Memory B cell (primary cell): ENCODE results near the gene MYOT.

ENCODE experiments used
- ATAC-seq: fragments of 150-1000 bp; cut with Tn5 transposase; 2 replicates; pipeline ENCODE4 v1.10.0; 2021; ENCODE audit warnings: low read depth, mild to moderate bottlenecking, moderate library complexity
- DNase-seq, 2 donors: peaks; one replicate each; pipeline ENCODE4 v3.0.0; 2022; ENCODE audit warnings: low spot score in 2 of 2
- H3K27ac Mint-ChIP-seq: one replicate; pipeline ENCODE4 v1.8.0; 2022; ENCODE audit warnings: mild to moderate bottlenecking, moderate library complexity, mixed read lengths
- H3K27me3 Mint-ChIP-seq: one replicate; pipeline ENCODE4 v1.8.0; 2022; ENCODE audit warnings: mixed read lengths
- H3K36me3 Mint-ChIP-seq: one replicate; pipeline ENCODE4 v1.8.0; 2022; ENCODE audit warnings: mild to moderate bottlenecking, mixed read lengths
- H3K4me1 Mint-ChIP-seq: one replicate; pipeline ENCODE4 v1.8.0; 2022; ENCODE audit warnings: mixed read lengths
- H3K4me3 Mint-ChIP-seq: one replicate; pipeline ENCODE4 v1.8.0; 2022; ENCODE audit warnings: mild to moderate bottlenecking, moderate library complexity, mixed read lengths
- H3K9me3 Mint-ChIP-seq: one replicate; pipeline ENCODE4 v1.8.0; 2022; ENCODE audit warnings: mixed read lengths

MYOT gene, protein sequence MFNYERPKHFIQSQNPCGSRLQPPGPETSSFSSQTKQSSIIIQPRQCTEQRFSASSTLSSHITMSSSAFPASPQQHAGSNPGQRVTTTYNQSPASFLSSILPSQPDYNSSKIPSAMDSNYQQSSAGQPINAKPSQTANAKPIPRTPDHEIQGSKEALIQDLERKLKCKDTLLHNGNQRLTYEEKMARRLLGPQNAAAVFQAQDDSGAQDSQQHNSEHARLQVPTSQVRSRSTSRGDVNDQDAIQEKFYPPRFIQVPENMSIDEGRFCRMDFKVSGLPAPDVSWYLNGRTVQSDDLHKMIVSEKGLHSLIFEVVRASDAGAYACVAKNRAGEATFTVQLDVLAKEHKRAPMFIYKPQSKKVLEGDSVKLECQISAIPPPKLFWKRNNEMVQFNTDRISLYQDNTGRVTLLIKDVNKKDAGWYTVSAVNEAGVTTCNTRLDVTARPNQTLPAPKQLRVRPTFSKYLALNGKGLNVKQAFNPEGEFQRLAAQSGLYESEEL

DNA sequence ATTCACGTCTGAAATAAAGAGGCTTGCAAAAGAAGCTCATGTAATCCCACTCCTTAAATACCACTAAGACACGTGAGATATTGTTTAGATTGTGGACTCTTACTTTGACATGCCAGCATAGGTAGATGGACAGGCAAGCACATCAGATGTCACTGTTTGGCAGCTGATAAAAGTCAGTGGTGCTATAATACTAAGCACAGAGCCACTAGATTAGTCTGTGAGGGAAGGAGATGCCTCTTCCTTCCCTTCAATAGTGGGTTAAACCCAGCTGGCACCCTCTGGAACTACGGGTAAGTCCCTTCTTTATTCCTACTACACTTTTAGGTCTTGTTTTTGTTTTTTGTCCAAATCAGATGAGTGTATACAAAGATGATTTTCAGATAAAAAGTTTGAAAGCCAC is at the start of gene MYOT:
Gene MYOT (plus strand): TSS at position 197 of the 400 bp plus-strand sequence. CDS start 2,792 bp downstream, outside the sequence.
- ATAC-seq (no peak), DNase-seq (no peak)
- H3K36me3 Mint-ChIP-seq: no peaks in the 10 kb centered on the region
- no peaks in the 10 kb centered on the region for H3K9me3 Mint-ChIP-seq
- H3K4me3 Mint-ChIP-seq: no peak within 1 kb of the TSS
- peaks cover 3% of the 10 kb centered on the region for H3K4me1 Mint-ChIP-seq
- H3K27ac Mint-ChIP-seq: no peak within 1 kb of the TSS
- no peaks in the 10 kb centered on the region for H3K27me3 Mint-ChIP-seq

DNA sequence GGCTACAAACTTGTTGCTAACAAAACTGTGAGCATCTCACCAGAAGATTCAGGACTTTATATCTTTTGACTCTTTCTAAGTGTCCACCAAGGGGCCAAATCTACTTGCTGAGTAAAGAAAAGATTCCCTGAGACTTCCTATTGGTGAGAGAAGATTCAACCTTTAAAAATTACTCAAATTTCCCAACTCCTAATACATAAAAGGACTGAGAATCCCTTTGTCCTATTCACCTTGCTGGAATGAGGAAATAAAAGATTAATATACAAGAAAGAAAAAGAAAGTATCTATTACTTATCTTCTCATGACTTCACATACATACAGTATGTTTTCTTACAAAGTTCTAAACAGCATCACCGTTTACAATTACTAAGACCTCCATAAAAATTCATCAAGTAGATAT is 47.9 kb upstream of the MYOT start:
- Mint-ChIP-seq H3K9me3 (no peaks in the 10 kb centered on the region), H3K27me3 (no peaks in the 10 kb centered on the region), H3K4me3 (no peak overlapping the region), H3K4me1 (no peaks in the 10 kb centered on the region), H3K36me3 (peaks cover 2% of the 10 kb centered on the region), H3K27ac (no peak overlapping the region)
- no peak for DNase-seq
- ATAC-seq: no peak

DNA sequence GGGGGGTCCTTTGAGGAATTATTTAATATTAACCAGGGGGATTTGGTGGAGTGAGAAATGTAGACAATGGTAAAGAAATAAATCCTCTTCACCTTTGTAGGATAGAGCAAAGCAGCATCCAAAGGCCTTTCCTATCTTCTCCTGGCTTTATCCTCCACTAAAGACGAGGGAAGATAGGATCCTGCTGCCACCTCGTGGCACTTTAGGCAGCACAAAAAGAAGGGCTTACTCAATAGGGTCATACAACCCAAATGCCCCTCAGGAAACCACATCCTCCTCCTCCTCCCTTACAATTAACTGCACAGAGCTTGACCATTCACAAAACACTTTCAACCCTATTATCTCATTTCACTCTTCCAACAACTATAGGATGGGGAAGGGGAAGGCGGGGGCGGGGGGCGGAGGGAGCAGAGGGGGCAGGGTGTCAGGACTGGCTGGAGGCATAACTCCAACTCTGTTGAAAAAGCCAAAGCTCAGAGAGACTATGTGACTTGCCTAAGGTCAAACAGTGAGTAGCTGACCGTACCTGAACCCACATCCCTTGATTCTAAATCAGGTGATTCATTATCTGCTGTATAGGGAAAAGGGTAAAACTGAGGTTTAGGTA is 45.4 kb upstream of the MYOT start:
- Mint-ChIP-seq H3K36me3 (peaks cover 13% of the 10 kb centered on the region), H3K27ac (no peak overlapping the region), H3K4me3 (no peak overlapping the region), H3K4me1 (no peaks in the 10 kb centered on the region), H3K27me3 (no peaks in the 10 kb centered on the region), H3K9me3 (peaks cover 8% of the 10 kb centered on the region)
- DNase-seq (no peak), ATAC-seq (no peak)

DNA sequence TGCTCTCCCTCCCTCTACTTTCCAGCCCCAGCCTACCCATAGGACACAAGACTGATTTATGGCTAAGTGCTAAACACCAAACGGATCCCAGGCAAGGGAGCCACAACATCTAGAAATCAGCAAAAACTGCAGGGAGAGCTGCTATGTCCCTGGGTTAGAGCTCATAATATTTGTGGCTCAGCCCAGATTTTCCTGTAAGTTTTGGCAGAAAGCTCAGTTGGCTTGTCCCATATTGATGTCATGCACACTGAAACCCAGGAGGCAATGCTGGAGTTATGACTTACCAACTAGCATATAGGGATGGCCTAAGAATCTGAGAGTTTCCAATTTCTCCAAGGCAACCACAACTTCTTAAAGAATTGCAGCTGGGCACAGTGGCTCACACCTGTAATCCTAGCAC is 44.7 kb upstream of the MYOT start:
- ATAC-seq: no peak
- H3K36me3 Mint-ChIP-seq: peaks cover 12% of the 10 kb centered on the region
- H3K4me1 Mint-ChIP-seq: no peaks in the 10 kb centered on the region
- no peak for DNase-seq
- H3K27me3 Mint-ChIP-seq: no peaks in the 10 kb centered on the region
- H3K9me3 Mint-ChIP-seq: peaks cover 8% of the 10 kb centered on the region
- no peak overlapping the region for H3K4me3 Mint-ChIP-seq
- H3K27ac Mint-ChIP-seq: no peak overlapping the region

DNA sequence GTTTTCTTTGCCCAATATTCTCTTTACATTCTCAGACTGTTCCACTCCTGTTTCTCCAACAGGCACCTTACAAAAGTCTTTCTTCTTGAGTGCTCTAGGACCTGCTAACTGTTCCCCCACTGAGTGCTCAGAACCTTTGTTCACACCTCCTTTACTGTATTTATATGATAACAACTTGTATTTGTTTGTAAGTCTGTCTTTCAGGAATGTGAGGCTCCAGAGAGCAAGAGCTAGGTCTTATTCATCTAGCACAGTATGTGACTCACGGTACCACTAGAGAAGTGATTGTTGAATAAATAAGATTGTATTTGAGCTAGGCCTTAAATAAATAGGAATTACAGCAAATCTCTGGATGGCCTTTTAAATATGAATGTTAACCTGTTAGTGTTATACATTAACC is 42.5 kb upstream of the MYOT start:
- H3K9me3 Mint-ChIP-seq: peaks cover 8% of the 10 kb centered on the region
- no peaks in the 10 kb centered on the region for H3K27me3 Mint-ChIP-seq
- H3K4me1 Mint-ChIP-seq: no peaks in the 10 kb centered on the region
- no peak for ATAC-seq
- H3K36me3 Mint-ChIP-seq: peaks cover 12% of the 10 kb centered on the region
- DNase-seq: no peak
- no peak overlapping the region for H3K4me3 Mint-ChIP-seq
- H3K27ac Mint-ChIP-seq: no peak overlapping the region

DNA sequence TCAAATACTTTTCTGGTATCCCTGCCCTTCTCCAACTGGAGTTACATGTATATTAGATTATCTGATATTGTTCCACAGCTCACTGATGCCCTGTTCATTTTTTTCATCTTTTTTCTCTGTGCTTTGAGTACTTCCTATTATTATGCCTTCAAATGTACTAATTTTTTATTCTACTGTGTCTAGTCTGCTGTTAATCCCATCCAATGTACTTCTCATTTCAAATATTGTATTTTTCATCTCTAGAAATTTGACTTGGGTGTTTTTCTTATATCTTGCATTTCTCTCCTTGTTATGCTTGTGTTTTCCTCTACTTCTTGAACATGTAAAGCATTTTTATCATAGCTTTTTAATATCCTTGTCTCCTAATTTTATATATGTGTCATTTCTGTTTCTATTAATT is 41.6 kb upstream of the MYOT start:
- Mint-ChIP-seq H3K36me3 (peaks cover 12% of the 10 kb centered on the region), H3K4me1 (no peaks in the 10 kb centered on the region), H3K27ac (no peak overlapping the region), H3K4me3 (no peak overlapping the region), H3K27me3 (no peaks in the 10 kb centered on the region), H3K9me3 (peaks cover 8% of the 10 kb centered on the region)
- ATAC-seq (no peak), DNase-seq (no peak)

DNA sequence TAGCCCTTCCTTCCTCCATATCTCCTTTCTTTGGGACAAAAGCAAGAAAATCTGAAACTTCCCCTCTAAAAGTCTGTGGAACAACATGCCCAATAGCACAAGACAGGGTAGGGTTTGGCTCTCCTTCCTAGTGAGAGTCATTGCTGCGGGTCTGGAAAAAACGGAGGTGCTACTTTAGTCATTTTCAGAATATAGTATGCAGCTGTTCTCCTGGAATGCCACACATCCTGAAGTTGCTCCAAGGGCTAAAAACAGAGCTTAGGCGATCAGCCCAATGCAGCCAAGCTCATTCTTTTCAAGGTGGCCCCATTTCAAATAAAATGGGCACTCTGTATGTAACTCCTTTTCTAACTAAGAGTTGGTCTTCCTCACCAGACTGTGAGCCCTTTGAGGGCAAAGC is 39.5 kb upstream of the MYOT start:
- no peak for ATAC-seq
- peaks cover 12% of the 10 kb centered on the region for H3K36me3 Mint-ChIP-seq
- peaks cover 8% of the 10 kb centered on the region for H3K9me3 Mint-ChIP-seq
- no peaks in the 10 kb centered on the region for H3K27me3 Mint-ChIP-seq
- H3K4me3 Mint-ChIP-seq: no peak overlapping the region
- no peak for DNase-seq
- no peak overlapping the region for H3K27ac Mint-ChIP-seq
- no peaks in the 10 kb centered on the region for H3K4me1 Mint-ChIP-seq

DNA sequence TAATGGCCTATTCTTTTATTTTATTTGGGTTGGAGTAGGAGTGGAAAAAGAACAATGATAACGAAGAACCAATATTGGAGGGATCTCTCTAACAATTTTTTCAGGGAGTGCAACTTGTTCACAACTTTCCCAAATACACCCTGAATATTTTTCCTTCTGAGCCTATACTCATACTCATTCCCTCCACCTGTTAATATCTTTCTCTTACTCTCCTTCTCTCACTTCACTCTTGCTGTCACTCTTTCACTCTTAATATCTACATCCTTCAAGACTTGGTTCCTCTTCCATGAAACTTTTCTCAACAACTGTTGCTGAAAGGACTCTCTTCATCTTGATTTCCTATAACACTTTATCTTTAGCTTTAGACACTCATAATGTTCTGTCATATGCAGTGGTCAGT is 39.0 kb upstream of the MYOT start:
- no peak for DNase-seq
- no peak for ATAC-seq
- peaks cover 12% of the 10 kb centered on the region for H3K36me3 Mint-ChIP-seq
- no peaks in the 10 kb centered on the region for H3K27me3 Mint-ChIP-seq
- no peak overlapping the region for H3K27ac Mint-ChIP-seq
- peaks cover 8% of the 10 kb centered on the region for H3K9me3 Mint-ChIP-seq
- no peaks in the 10 kb centered on the region for H3K4me1 Mint-ChIP-seq
- no peak overlapping the region for H3K4me3 Mint-ChIP-seq

DNA sequence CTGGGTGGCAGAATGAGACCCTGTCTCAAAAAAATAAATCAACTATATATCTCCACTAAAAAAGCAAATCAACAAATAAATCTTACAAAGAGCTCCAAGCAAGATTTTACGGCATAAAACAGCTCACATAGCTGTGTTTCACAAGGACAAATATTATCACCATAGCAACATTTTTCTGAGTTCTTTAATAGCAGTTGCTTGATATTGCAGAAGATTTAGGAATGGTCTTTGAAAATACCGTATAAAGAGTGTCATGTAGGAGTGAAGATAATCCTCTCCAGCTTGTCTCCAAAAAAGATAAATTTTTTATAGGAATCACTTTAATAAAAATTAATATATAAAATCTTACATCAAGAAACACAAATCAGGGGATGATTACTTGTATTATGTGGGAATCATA is 36.6 kb upstream of the MYOT start:
- no peak overlapping the region for H3K4me3 Mint-ChIP-seq
- H3K27me3 Mint-ChIP-seq: no peaks in the 10 kb centered on the region
- no peak overlapping the region for H3K27ac Mint-ChIP-seq
- no peak for ATAC-seq
- H3K9me3 Mint-ChIP-seq: peaks cover 4% of the 10 kb centered on the region
- DNase-seq: no peak
- H3K4me1 Mint-ChIP-seq: no peaks in the 10 kb centered on the region
- H3K36me3 Mint-ChIP-seq: peaks cover 5% of the 10 kb centered on the region

DNA sequence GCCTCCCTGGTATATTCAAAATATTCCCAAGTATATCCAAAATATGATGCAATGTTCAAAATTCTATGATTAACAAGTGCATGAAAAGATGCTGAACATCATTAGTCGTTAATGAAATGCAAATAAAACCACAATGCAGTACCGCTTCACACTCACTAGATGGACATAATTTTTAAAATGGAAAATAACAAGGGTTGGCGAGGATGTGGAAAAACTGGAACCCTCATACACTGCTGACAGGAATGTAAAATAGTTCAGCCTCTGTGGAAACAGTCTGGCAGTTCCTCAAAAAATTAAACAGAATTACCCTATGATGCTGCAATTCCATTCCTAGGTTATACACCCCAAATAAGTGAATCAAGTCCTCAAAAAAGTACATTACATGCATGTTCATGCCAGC is 36.1 kb upstream of the MYOT start:
- Mint-ChIP-seq H3K4me3 (no peak overlapping the region), H3K4me1 (no peaks in the 10 kb centered on the region), H3K9me3 (no peaks in the 10 kb centered on the region), H3K27ac (no peak overlapping the region), H3K27me3 (no peaks in the 10 kb centered on the region), H3K36me3 (peaks cover 5% of the 10 kb centered on the region)
- ATAC-seq: no peak
- DNase-seq: no peak

DNA sequence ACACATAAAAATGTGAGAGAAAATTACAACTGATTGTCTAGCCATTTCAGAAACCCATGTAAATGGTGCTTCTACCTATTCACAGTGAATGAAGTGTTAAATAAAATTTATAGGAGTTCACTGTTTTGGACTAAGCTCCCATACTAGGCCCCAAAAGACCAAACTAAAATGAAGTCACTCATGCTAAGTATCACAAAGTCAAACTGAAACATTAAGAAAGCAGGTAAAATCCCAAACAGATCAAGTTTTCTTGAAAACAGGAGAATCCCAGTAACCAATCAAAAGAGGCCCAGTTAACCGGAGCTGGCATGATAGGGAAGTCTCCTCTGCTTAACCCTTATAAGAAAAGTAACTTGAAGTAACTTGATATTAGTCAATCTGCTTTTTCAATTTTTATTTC is 35.2 kb upstream of the MYOT start:
- H3K4me3 Mint-ChIP-seq: no peak overlapping the region
- H3K9me3 Mint-ChIP-seq: no peaks in the 10 kb centered on the region
- DNase-seq (no peak), ATAC-seq (no peak)
- no peak overlapping the region for H3K27ac Mint-ChIP-seq
- H3K36me3 Mint-ChIP-seq: peaks cover 6% of the 10 kb centered on the region
- H3K27me3 Mint-ChIP-seq: no peaks in the 10 kb centered on the region
- H3K4me1 Mint-ChIP-seq: no peaks in the 10 kb centered on the region

DNA sequence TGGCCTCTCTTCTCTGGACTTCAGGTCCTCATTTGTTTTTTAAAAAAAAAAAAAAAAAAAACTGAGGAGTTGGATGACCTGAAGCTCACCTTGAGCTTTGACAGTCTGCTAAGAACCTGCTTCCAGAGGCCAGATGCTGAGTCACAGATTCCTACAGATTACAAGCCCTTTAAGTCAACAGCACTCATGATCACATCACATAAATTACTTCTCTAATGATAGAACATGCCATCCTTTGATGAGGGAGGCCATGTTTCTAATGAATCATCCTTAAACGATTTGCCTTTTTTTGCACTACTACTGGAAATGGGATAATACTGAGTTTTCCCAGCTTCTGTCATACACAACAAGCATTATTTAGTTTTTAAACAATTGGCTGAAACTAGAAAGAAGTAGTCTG is 34.2 kb upstream of the MYOT start:
- DNase-seq: no peak
- Mint-ChIP-seq H3K36me3 (peaks cover 6% of the 10 kb centered on the region), H3K27ac (no peak overlapping the region), H3K4me1 (no peaks in the 10 kb centered on the region), H3K4me3 (no peak overlapping the region), H3K27me3 (no peaks in the 10 kb centered on the region), H3K9me3 (no peaks in the 10 kb centered on the region)
- no peak for ATAC-seq

DNA sequence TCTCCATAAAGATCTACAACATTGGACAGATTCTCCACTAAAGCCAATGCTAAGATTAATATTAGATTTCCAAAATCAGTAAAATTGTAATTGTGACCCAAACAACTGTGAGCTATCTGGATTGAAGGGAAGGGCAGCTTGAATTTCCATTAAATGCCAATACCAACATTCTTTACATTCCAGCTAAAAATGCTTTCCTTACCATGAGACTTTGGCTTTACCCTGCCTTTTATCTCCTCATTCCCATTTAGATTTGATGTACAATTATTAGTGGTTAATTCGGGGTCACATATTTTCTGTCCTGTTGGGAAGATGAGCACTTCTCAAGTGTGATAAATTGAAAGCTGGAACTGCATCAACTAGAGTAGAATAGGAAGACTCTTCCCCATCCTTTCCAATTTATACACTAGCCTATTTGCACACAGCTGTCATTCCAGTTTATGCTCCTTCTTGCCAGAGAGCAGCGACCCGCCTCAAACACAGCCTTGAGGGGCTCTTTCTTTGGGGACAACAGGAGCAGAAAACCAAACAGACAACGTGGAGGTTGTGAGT is 33.1 kb upstream of the MYOT start:
- peaks cover 6% of the 10 kb centered on the region for H3K36me3 Mint-ChIP-seq
- DNase-seq: no peak
- H3K9me3 Mint-ChIP-seq: no peaks in the 10 kb centered on the region
- H3K27ac Mint-ChIP-seq: no peak overlapping the region
- no peak for ATAC-seq
- H3K27me3 Mint-ChIP-seq: no peaks in the 10 kb centered on the region
- H3K4me3 Mint-ChIP-seq: no peak overlapping the region
- H3K4me1 Mint-ChIP-seq: no peaks in the 10 kb centered on the region

DNA sequence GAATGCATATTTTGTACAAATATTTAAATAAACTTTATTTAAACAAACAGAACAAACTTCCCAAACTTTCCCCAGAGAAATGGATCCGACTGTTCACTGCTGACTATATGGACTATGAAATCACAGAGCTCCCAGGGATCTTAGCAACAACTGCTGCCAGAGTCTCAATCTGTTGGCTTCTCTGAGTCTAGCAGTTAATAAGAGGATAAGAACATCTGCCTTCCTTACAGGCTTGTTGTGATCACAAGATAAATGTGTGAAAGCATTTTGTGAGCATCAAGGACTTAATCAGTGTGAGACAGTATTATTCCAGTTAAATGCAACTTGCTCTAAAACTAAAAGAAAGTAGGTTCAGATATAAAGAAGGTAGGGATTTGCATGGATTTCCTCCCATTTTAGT is 31.4 kb upstream of the MYOT start:
- DNase-seq (no peak), ATAC-seq (no peak)
- no peaks in the 10 kb centered on the region for H3K9me3 Mint-ChIP-seq
- H3K4me3 Mint-ChIP-seq: no peak overlapping the region
- H3K36me3 Mint-ChIP-seq: peaks cover 6% of the 10 kb centered on the region
- no peaks in the 10 kb centered on the region for H3K27me3 Mint-ChIP-seq
- H3K27ac Mint-ChIP-seq: no peak overlapping the region
- no peaks in the 10 kb centered on the region for H3K4me1 Mint-ChIP-seq
